Caco-2 (cell line): ENCODE data around the gene ADAMTS2. TPM values are rescaled to one million over a fixed set of nuclear protein-coding genes. Genes with fewer than 3 reads are reported as not detected.

Experiments used
- BruUV-seq: library from RNA; stranded (reverse); fragments of 400-500 nt; replicated peaks from 2 replicates; lab custom pipeline; 2021; lab: Mats Ljungman, UMichigan
- CTCF ChIA-PET: fragments of 300-600 bp; sonication (Branson Sonifier 250); formaldehyde crosslinking; loops from one replicate; lab custom pipeline; 2022; ENCODE audit warnings: antibody characterized with exemption; lab: Charles Lee
- POLR2A ChIA-PET: fragments of 300-600 bp; sonication (Branson Sonifier 250); formaldehyde crosslinking; loops from one replicate; lab custom pipeline; 2022; ENCODE audit warnings: antibody characterized with exemption; lab: Charles Lee
- DNase-seq, 2 experiments: peaks; one replicate each; pipeline versions ENCODE4 v3.0.0 to v3.0.0-alpha.2; 2020 to 2022
- H3K27me3 ChIP-seq: replicated peaks from 2 replicates; pipeline ENCODE4 v1.6.0; 2011; ENCODE audit warnings: low read length; ENCODE audit not compliant: control insufficient read depth, insufficient read depth
- H3K36me3 ChIP-seq: 2 replicates; pipeline ENCODE4 v1.5.1; 2011; ENCODE audit warnings: low read length; ENCODE audit not compliant: control insufficient read depth, insufficient read depth
- H3K4me1 ChIP-seq: fragments of 250-450 bp; sonication (Bioruptor Pico); 2 replicates; pipeline ENCODE4 v1.5.1; 2020; ENCODE audit warnings: mild to moderate bottlenecking
- H3K4me3 ChIP-seq: 2 replicates; pipeline ENCODE4 v1.5.1; 2011; ENCODE audit warnings: low read depth, mild to moderate bottlenecking, control low read depth, low read length
- H3K9me3 ChIP-seq: fragments of 250-450 bp; sonication (Bioruptor Pico); 2 replicates; pipeline ENCODE4 v1.5.1; 2020; ENCODE audit warnings: mild to moderate bottlenecking, moderate library complexity
- H3K27ac Mint-ChIP-seq: one replicate; pipeline ENCODE4 v1.8.0; 2022; ENCODE audit warnings: mixed read lengths; ENCODE audit not compliant: unreplicated experiment
- H3K27me3 Mint-ChIP-seq: one replicate; pipeline ENCODE4 v1.8.0; 2022; ENCODE audit warnings: mixed read lengths; ENCODE audit not compliant: insufficient read depth, unreplicated experiment
- H3K36me3 Mint-ChIP-seq: one replicate; pipeline ENCODE4 v1.8.0; 2022; ENCODE audit warnings: mild to moderate bottlenecking, mixed read lengths; ENCODE audit not compliant: insufficient read depth, unreplicated experiment
- H3K4me1 Mint-ChIP-seq: one replicate; pipeline ENCODE4 v1.8.0; 2022; ENCODE audit warnings: low read depth, mixed read lengths; ENCODE audit not compliant: unreplicated experiment
- H3K4me3 Mint-ChIP-seq: one replicate; pipeline ENCODE4 v1.8.0; 2022; ENCODE audit warnings: mild to moderate bottlenecking, moderate library complexity, mixed read lengths; ENCODE audit not compliant: unreplicated experiment
- H3K9me3 Mint-ChIP-seq: one replicate; pipeline ENCODE4 v1.8.0; 2022; ENCODE audit warnings: mixed read lengths; ENCODE audit not compliant: unreplicated experiment
- intact Hi-C: fragments of 100-400 bp; cut with micrococcal nuclease; formaldehyde crosslinking; loops from one replicate; pipeline ENCODE4 v1.10.0; 2022; ENCODE audit not compliant: unreplicated experiment
- total RNA-seq: library from RNA; stranded (reverse); gene quantifications from 2 replicates; pipeline ENCODE4 v1.2.3, GENCODE V29; 2022
- TF ChIP-seq, protein P1 (sequence below), 2 experiments: fragments of 200-600 bp in 1 of 2; IDR thresholded peaks; 1 replicate in 1 of 2; 2 replicates in 1 of 2; pipeline versions ENCODE4 v1.5.1 to v1.8.0; 2011 to 2022; ENCODE audit warnings: antibody characterized with exemption in 1 of 2, control low read depth in 1 of 2, inconsistent platforms in 1 of 2, low read depth in 1 of 2, low read length in 1 of 2, mild to moderate bottlenecking in 1 of 2, moderate library complexity in 1 of 2; ENCODE audit not compliant: insufficient read depth in 1 of 2, severe bottlenecking in 1 of 2, unreplicated experiment in 1 of 2

Gene ADAMTS2
- total RNA-seq, 1 experiment from 2014 or later, result 0.05 TPM

GRCh38 chr5:179369530-179369884, 24.2 kb upstream of the ADAMTS2 start:
- H3K27ac Mint-ChIP-seq, result no peak overlapping the region
- ChIA-PET POLR2A (no interaction called here), CTCF (no interaction called here)
- no peaks in the 10 kb centered on the region; the same call in 1 of the 2 replicates for H3K27me3 ChIP-seq
- no peaks in the 10 kb centered on the region for H3K9me3 ChIP-seq
- H3K4me1 ChIP-seq, result no peaks in the 10 kb centered on the region
- H3K4me3 ChIP-seq, result no peak overlapping the region
- no TSS peak for BruUV-seq
- peaks cover 8% of the 10 kb centered on the region for H3K27me3 Mint-ChIP-seq
- H3K36me3 Mint-ChIP-seq, result no peaks in the 10 kb centered on the region
- DNase-seq, result no peak
- no peaks in the 10 kb centered on the region for H3K4me1 Mint-ChIP-seq
- TF ChIP-seq, protein P1, sequence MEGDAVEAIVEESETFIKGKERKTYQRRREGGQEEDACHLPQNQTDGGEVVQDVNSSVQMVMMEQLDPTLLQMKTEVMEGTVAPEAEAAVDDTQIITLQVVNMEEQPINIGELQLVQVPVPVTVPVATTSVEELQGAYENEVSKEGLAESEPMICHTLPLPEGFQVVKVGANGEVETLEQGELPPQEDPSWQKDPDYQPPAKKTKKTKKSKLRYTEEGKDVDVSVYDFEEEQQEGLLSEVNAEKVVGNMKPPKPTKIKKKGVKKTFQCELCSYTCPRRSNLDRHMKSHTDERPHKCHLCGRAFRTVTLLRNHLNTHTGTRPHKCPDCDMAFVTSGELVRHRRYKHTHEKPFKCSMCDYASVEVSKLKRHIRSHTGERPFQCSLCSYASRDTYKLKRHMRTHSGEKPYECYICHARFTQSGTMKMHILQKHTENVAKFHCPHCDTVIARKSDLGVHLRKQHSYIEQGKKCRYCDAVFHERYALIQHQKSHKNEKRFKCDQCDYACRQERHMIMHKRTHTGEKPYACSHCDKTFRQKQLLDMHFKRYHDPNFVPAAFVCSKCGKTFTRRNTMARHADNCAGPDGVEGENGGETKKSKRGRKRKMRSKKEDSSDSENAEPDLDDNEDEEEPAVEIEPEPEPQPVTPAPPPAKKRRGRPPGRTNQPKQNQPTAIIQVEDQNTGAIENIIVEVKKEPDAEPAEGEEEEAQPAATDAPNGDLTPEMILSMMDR (IDR thresholded peaks at IDR 0.05; ENCODE audit: insufficient read depth in 1 of 2, low read depth in 1 of 2, low read length in 1 of 2, severe bottlenecking in 1 of 2, unreplicated experiment in 1 of 2), result no peak
- H3K36me3 ChIP-seq, result no peaks in the 10 kb centered on the region
- peaks cover 8% of the 10 kb centered on the region for H3K9me3 Mint-ChIP-seq
- intact Hi-C loops, result no loop called here
- no peak overlapping the region for H3K4me3 Mint-ChIP-seq

- DNase-seq, result no peak
- no peak overlapping the region for H3K4me3 Mint-ChIP-seq
- H3K36me3 Mint-ChIP-seq, result no peaks in the 10 kb centered on the region
- H3K27ac Mint-ChIP-seq, result no peak overlapping the region
- no peaks in the 10 kb centered on the region; the same call in 1 of the 2 replicates for H3K27me3 ChIP-seq
- H3K27me3 Mint-ChIP-seq, result peaks cover 2% of the 10 kb centered on the region
- no peaks in the 10 kb centered on the region for H3K4me1 Mint-ChIP-seq
- H3K9me3 Mint-ChIP-seq, result peaks cover 3% of the 10 kb centered on the region
- CTCF ChIA-PET, result no interaction called here
- BruUV-seq, result no TSS peak
- no peaks in the 10 kb centered on the region for H3K36me3 ChIP-seq
- POLR2A ChIA-PET, result no interaction called here
- H3K9me3 ChIP-seq, result no peaks in the 10 kb centered on the region
- no peak overlapping the region for H3K4me3 ChIP-seq
- TF ChIP-seq, protein P1 (IDR thresholded peaks at IDR 0.05; ENCODE audit: insufficient read depth in 1 of 2, low read depth in 1 of 2, low read length in 1 of 2, severe bottlenecking in 1 of 2, unreplicated experiment in 1 of 2), result no peak
- intact Hi-C loops, result no loop called here
- no peaks in the 10 kb centered on the region for H3K4me1 ChIP-seq
Measured at GRCh38 chr5:179368806-179369529, 23.7 kb upstream of the ADAMTS2 start.

GRCh38 chr5:179368126-179368805, 23.0 kb upstream of the ADAMTS2 start:
- BruUV-seq, result no TSS peak
- H3K4me3 ChIP-seq, result no peak overlapping the region
- no peaks in the 10 kb centered on the region for H3K4me1 Mint-ChIP-seq
- no peak for DNase-seq
- CTCF ChIA-PET, result no interaction called here
- no peaks in the 10 kb centered on the region for H3K9me3 Mint-ChIP-seq
- H3K27me3 ChIP-seq, result no peaks in the 10 kb centered on the region
- no peaks in the 10 kb centered on the region for H3K4me1 ChIP-seq
- H3K4me3 Mint-ChIP-seq, result no peak overlapping the region
- no peaks in the 10 kb centered on the region for H3K27me3 Mint-ChIP-seq
- TF ChIP-seq, protein P1 (IDR thresholded peaks at IDR 0.05; ENCODE audit: insufficient read depth in 1 of 2, low read depth in 1 of 2, low read length in 1 of 2, severe bottlenecking in 1 of 2, unreplicated experiment in 1 of 2), result no peak
- POLR2A ChIA-PET, result no interaction called here
- no peak overlapping the region for H3K27ac Mint-ChIP-seq
- H3K36me3 ChIP-seq, result no peaks in the 10 kb centered on the region
- no peaks in the 10 kb centered on the region for H3K9me3 ChIP-seq
- intact Hi-C loops, result no loop called here
- H3K36me3 Mint-ChIP-seq, result no peaks in the 10 kb centered on the region
